Mesothelial cell of epicardium (in vitro differentiated cells): ENCODE measurements around the gene EPS8. TPM values are rescaled to one million over a fixed set of nuclear protein-coding genes. Genes with fewer than 3 reads are reported as not detected.

ENCODE experiments used
- DNase-seq, 2 experiments: peaks; one replicate each; pipeline ENCODE4 v3.0.0; 2021; ENCODE audit warnings: low spot score in 2 of 2; ENCODE audit not compliant: unreplicated experiment in 2 of 2
- H3K27ac Mint-ChIP-seq: 2 replicates; pipeline ENCODE4 v1.8.0; 2021; ENCODE audit warnings: mixed read lengths
- H3K27me3 Mint-ChIP-seq: 2 replicates; pipeline ENCODE4 v1.8.0; 2021; ENCODE audit warnings: low read depth, mixed read lengths
- H3K36me3 Mint-ChIP-seq: 2 replicates; pipeline ENCODE4 v1.8.0; 2021; ENCODE audit warnings: mixed read lengths
- H3K4me1 Mint-ChIP-seq: 2 replicates; pipeline ENCODE4 v1.8.0; 2021; ENCODE audit warnings: mixed read lengths
- H3K4me3 Mint-ChIP-seq: 2 replicates; pipeline ENCODE4 v1.8.0; 2021; ENCODE audit warnings: mild to moderate bottlenecking, moderate library complexity, mixed read lengths
- H3K9me3 Mint-ChIP-seq: 2 replicates; pipeline ENCODE4 v1.8.0; 2021; ENCODE audit warnings: mixed read lengths
- CTCF ChIP-seq: fragments of 200-600 bp; sonication (generic); IDR thresholded peaks from one replicate; pipeline ENCODE4 v1.5.0; 2021; ENCODE audit warnings: antibody characterized with exemption; ENCODE audit not compliant: unreplicated experiment
- total RNA-seq: library from RNA; stranded (reverse); gene quantifications from 3 replicates; pipeline ENCODE4 v1.2.1, GENCODE V29; 2021

Gene EPS8
- total RNA-seq, 1 donor from 2014 or later = 24.8 TPM

DNA sequence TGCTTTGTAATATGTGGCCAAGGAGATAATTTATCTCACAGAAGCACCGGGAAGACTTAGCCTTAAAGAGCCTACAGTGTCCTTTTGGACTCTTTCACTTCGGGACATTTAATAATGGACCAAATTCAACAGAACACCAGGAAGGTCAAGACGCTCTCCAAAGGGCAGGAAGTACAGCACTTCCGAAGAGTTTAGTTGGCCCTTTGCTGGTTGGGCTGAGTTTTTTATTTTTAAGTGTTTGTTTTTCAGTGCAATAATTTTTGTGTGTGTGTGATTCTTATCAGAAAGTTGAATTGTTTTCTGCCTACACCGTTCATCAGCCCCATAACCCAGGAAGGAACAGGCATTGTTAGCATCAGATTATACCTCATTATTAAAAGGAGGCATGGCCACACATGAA lies 193.0 kb downstream of the EPS8 start:
- Mint-ChIP-seq H3K27me3 (no peaks in the 10 kb centered on the region), H3K4me1 (peaks cover 10% of the 10 kb centered on the region), H3K4me3 (no peak overlapping the region), H3K9me3 (no peaks in the 10 kb centered on the region), H3K27ac (no peak overlapping the region), H3K36me3 (no peaks in the 10 kb centered on the region)
- DNase-seq = no peak
- TF ChIP-seq CTCF = no peak

GRCh38 chr12:15592934-15593333 lies 196.3 kb downstream of the EPS8 start:
- Mint-ChIP-seq H3K27ac (no peak overlapping the region), H3K9me3 (no peaks in the 10 kb centered on the region), H3K4me1 (peaks cover 9% of the 10 kb centered on the region), H3K4me3 (no peak overlapping the region), H3K36me3 (no peaks in the 10 kb centered on the region), H3K27me3 (peaks cover 13% of the 10 kb centered on the region)
- no peak for DNase-seq
- TF ChIP-seq CTCF = no peak

DNA sequence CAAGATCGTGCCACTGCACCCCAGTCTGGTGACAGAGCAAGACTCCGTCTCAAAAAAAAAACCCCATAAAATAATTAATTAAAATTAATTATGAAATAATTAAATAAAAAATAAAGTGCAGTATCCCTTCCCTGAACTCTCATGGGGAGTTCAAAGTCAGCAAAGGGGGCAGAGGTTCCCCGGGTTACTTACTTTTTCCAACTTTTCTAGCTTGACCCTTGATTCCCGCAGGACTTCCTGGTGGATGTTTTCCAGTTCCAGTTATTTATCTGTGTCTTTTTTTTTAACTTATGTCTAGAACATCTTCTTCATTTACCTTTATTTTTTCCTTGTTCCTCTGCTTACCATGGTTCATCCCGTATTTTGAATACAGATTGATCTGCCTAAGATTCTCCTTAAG lies 197.4 kb downstream of the EPS8 start:
- Mint-ChIP-seq H3K27me3 (peaks cover 19% of the 10 kb centered on the region), H3K36me3 (no peaks in the 10 kb centered on the region), H3K4me1 (peaks cover 9% of the 10 kb centered on the region)

DNA sequence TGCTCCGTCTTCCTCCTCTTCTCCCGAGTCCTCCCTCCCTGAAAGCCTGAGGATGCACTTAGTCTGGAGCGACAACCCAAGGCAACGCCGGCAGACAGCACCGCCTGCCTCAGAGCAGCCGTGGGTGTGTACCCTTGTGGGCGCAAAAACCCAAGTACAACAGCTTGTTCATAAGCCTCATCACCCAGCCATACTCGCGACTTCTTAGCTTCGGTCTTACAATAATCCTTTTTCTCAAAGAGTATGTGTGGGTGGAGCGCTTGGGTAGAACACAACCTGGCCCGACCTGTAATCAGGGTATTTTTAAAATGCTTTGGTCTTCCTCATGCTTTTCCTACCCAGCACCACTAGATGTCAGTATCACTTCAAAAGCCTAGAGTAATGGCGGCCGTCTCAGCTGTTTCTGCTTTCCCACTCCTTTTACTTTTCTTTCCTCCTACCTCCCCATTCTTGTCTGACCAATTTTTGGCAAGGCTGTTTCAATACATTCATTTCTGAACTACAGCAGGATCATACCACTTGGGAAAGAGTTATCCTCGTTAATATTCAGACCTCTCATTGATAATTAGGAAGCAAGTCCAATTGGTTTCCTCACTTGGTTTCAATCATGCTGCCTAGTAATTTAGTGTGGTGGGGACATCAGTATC lies 198.9 kb downstream of the EPS8 start:
- peak; percentile 77 for TF ChIP-seq CTCF
- Mint-ChIP-seq H3K9me3 (no peaks in the 10 kb centered on the region), H3K27me3 (peaks cover 28% of the 10 kb centered on the region), H3K4me3 (peak overlapping the region; percentile 62), H3K27ac (peak overlapping the region; percentile 16), H3K36me3 (no peaks in the 10 kb centered on the region), H3K4me1 (peaks cover 9% of the 10 kb centered on the region)
- DNase-seq = peak in 1 of 2 experiments; percentile 40

More for the DNA sequence above, 197.4 kb downstream of the EPS8 start:
- Mint-ChIP-seq H3K9me3 (no peaks in the 10 kb centered on the region), H3K4me3 (no peak overlapping the region), H3K27ac (no peak overlapping the region)
- no peak for TF ChIP-seq CTCF
- no peak for DNase-seq

- Mint-ChIP-seq H3K27me3 (peaks cover 34% of the 10 kb centered on the region), H3K4me3 (peak overlapping the region; percentile 62), H3K9me3 (no peaks in the 10 kb centered on the region), H3K4me1 (peaks cover 9% of the 10 kb centered on the region), H3K27ac (no peak overlapping the region), H3K36me3 (no peaks in the 10 kb centered on the region)
- DNase-seq = no peak
- TF ChIP-seq CTCF = no peak
These were observed 199.7 kb downstream of the EPS8 start for GRCh38 chr12:15589328-15590032.
